CD4-positive, CD25-positive, alpha-beta regulatory T cell (primary cell): Measurements from ENCODE around the gene ESPN. TPM values are rescaled to one million over a fixed set of nuclear protein-coding genes. Genes with fewer than 3 reads are reported as not detected.
A peak's percentile ranks its signal among the peaks of the same experiment; 100 is the strongest.

Source experiments
- ATAC-seq, 2 donors: fragments of 150-1000 bp; cut with Tn5 transposase; one replicate each; pipeline ENCODE4 v1.10.0; 2021; ENCODE audit warnings: low read depth in 2 of 2, moderate number of reproducible peaks in 2 of 2, moderate library complexity in 1 of 2
- DNase-seq, 3 donors: peaks; one replicate each; pipeline versions ENCODE4 v3.0.0 to v3.0.0-alpha.2; 2012 to 2022; ENCODE audit warnings: mixed read lengths in 1 of 3
- H3K27ac ChIP-seq: one replicate; pipeline ENCODE4 v1.7.0; 2013; ENCODE audit warnings: mild to moderate bottlenecking, low read length; ENCODE audit not compliant: insufficient read depth, poor library complexity, severe bottlenecking
- H3K27me3 ChIP-seq: one replicate; pipeline ENCODE4 v1.7.0; 2013; ENCODE audit warnings: low read length; ENCODE audit not compliant: control insufficient read depth, insufficient read depth
- H3K36me3 ChIP-seq: one replicate; pipeline ENCODE4 v1.7.0; 2013; ENCODE audit warnings: mild to moderate bottlenecking, low read length, moderate library complexity; ENCODE audit not compliant: control insufficient read depth, insufficient read depth
- H3K4me1 ChIP-seq: 2 replicates; pipeline ENCODE4 v1.7.0; 2013; ENCODE audit warnings: mild to moderate bottlenecking, low read length; ENCODE audit not compliant: insufficient read depth, control insufficient read depth, poor library complexity, severe bottlenecking
- H3K4me3 ChIP-seq: one replicate; pipeline ENCODE4 v1.7.0; 2013; ENCODE audit warnings: low read depth, mild to moderate bottlenecking, low read length, moderate library complexity
- H3K9me3 ChIP-seq, 2 experiments: 1 replicate in 1 of 2; 2 replicates in 1 of 2; pipeline ENCODE4 v1.7.0; 2013; ENCODE audit warnings: low read length in 2 of 2, mild to moderate bottlenecking in 1 of 2, moderate library complexity in 1 of 2; ENCODE audit not compliant: control insufficient read depth in 2 of 2
- H3K27ac Mint-ChIP-seq, 3 donors: one replicate each; pipeline ENCODE4 v1.8.0; 2020 to 2022; ENCODE audit warnings: mild to moderate bottlenecking in 3 of 3, mixed read lengths in 3 of 3, moderate library complexity in 2 of 3
- H3K27me3 Mint-ChIP-seq: one replicate; pipeline ENCODE4 v1.8.0; 2022; ENCODE audit warnings: mild to moderate bottlenecking, mixed read lengths
- H3K36me3 Mint-ChIP-seq: one replicate; pipeline ENCODE4 v1.8.0; 2020; ENCODE audit warnings: mixed read lengths
- H3K4me1 Mint-ChIP-seq, 4 donors: one replicate each; pipeline ENCODE4 v1.8.0; 2020 to 2022; ENCODE audit warnings: mixed read lengths in 4 of 4, mild to moderate bottlenecking in 1 of 4
- H3K4me3 Mint-ChIP-seq, 4 donors: one replicate each; pipeline ENCODE4 v1.8.0; 2020 to 2022; ENCODE audit warnings: mild to moderate bottlenecking in 4 of 4, mixed read lengths in 4 of 4, moderate library complexity in 3 of 4
- H3K9me3 Mint-ChIP-seq, 7 donors: one replicate each; pipeline ENCODE4 v1.8.0; 2020 to 2022; ENCODE audit warnings: mixed read lengths in 7 of 7, mild to moderate bottlenecking in 3 of 7, moderate library complexity in 2 of 7
- polyA plus RNA-seq, 4 donors: library from polyadenylated mRNA; unstranded; fragments of 300-500 nt; fragmentation: Illumina TruSeq; gene quantifications; one replicate each; pipeline ENCODE4 v1.2.3, GENCODE V29; 2021
- total RNA-seq: library from RNA; stranded (reverse); gene quantifications from one replicate; pipeline ENCODE4 v1.2.3, GENCODE V29; 2022

The ESPN gene
- total and polyA plus RNA-seq, 5 donors from 2014 or later, result 0.22 to 3.7 (median 0.23) TPM

- Histone ChIP-seq H3K4me1 (peaks cover 50% of the 10 kb centered on the region), H3K9me3 (no peaks in the 10 kb centered on the region), H3K27me3 (no peaks in the 10 kb centered on the region), H3K27ac (peak overlapping the region; percentile 97), H3K4me3 (no peak overlapping the region), H3K36me3 (peaks cover 15% of the 10 kb centered on the region)
- ATAC-seq (no peak), DNase-seq (no peak)
- H3K27ac Mint-ChIP-seq, result peak overlapping the region; percentile 64 to 85 (median 76)
- H3K27me3 Mint-ChIP-seq, result no peaks in the 10 kb centered on the region
- no peaks in the 10 kb centered on the region for H3K9me3 Mint-ChIP-seq
- peaks cover 14% of the 10 kb centered on the region for H3K36me3 Mint-ChIP-seq
- H3K4me1 Mint-ChIP-seq, result peaks cover 0 to 47% (median 19%) of the 10 kb centered on the region in 4 donors
- H3K4me3 Mint-ChIP-seq, result peak overlapping the region; percentile 79 to 98 (median 88)
Observed at GRCh38 chr1:6466751-6467150, 42.2 kb downstream of the ESPN start.

- DNase-seq, result no peak
- H3K27me3 Mint-ChIP-seq, result no peaks in the 10 kb centered on the region
- H3K4me3 Mint-ChIP-seq, result peak overlapping the region; percentile 79 to 98 (median 88)
- H3K27me3 ChIP-seq, result no peaks in the 10 kb centered on the region
- peaks cover 12% of the 10 kb centered on the region for H3K36me3 Mint-ChIP-seq
- ATAC-seq, result no peak
- peaks cover 0 to 42% (median 18%) of the 10 kb centered on the region in 4 donors for H3K4me1 Mint-ChIP-seq
- H3K27ac Mint-ChIP-seq, result peak overlapping the region in 1 of 3 donors; percentile 85
- H3K4me3 ChIP-seq, result no peak overlapping the region
- H3K9me3 Mint-ChIP-seq, result no peaks in the 10 kb centered on the region
- no peaks in the 10 kb centered on the region for H3K9me3 ChIP-seq
- peaks cover 45% of the 10 kb centered on the region for H3K4me1 ChIP-seq
- H3K27ac ChIP-seq, result no peak overlapping the region
- H3K36me3 ChIP-seq, result peaks cover 10% of the 10 kb centered on the region
Observed at GRCh38 chr1:6467224-6467623, 42.6 kb downstream of the ESPN start.

- Mint-ChIP-seq H3K9me3 (no peaks in the 10 kb centered on the region), H3K4me3 (peak overlapping the region in 3 of 4 donors; percentile 86 to 98 (median 97)), H3K27me3 (no peaks in the 10 kb centered on the region), H3K4me1 (peaks cover 0 to 34% (median 12%) of the 10 kb centered on the region in 4 donors), H3K27ac (no peak overlapping the region), H3K36me3 (peaks cover 7% of the 10 kb centered on the region)
- H3K9me3 ChIP-seq, result no peaks in the 10 kb centered on the region
- H3K27me3 ChIP-seq, result no peaks in the 10 kb centered on the region
- peaks cover 2% of the 10 kb centered on the region for H3K36me3 ChIP-seq
- no peak overlapping the region for H3K4me3 ChIP-seq
- DNase-seq (no peak), ATAC-seq (no peak)
- H3K4me1 ChIP-seq, result peaks cover 37% of the 10 kb centered on the region
- no peak overlapping the region for H3K27ac ChIP-seq
Observed at GRCh38 chr1:6467744-6468688, 43.4 kb downstream of the ESPN start.

GRCh38 chr1:6468729-6469461, 44.3 kb downstream of the ESPN start:
- Histone ChIP-seq H3K9me3 (no peaks in the 10 kb centered on the region), H3K27me3 (no peaks in the 10 kb centered on the region), H3K27ac (no peak overlapping the region), H3K4me3 (no peak overlapping the region), H3K4me1 (peaks cover 30% of the 10 kb centered on the region), H3K36me3 (no peaks in the 10 kb centered on the region)
- no peak overlapping the region for H3K27ac Mint-ChIP-seq
- H3K9me3 Mint-ChIP-seq, result no peaks in the 10 kb centered on the region
- H3K27me3 Mint-ChIP-seq, result no peaks in the 10 kb centered on the region
- H3K4me1 Mint-ChIP-seq, result peaks cover 0 to 25% (median 8%) of the 10 kb centered on the region in 4 donors
- peak overlapping the region in 3 of 4 donors; percentile 44 to 85 (median 59) for H3K4me3 Mint-ChIP-seq
- peaks cover 3% of the 10 kb centered on the region for H3K36me3 Mint-ChIP-seq
- no peak for ATAC-seq
- no peak for DNase-seq

GRCh38 chr1:6470132-6471085, 45.8 kb downstream of the ESPN start:
- H3K27ac Mint-ChIP-seq, result no peak overlapping the region
- DNase-seq (no peak), ATAC-seq (no peak)
- H3K36me3 ChIP-seq, result no peaks in the 10 kb centered on the region
- no peaks in the 10 kb centered on the region for H3K27me3 Mint-ChIP-seq
- peaks cover 19% of the 10 kb centered on the region for H3K4me1 ChIP-seq
- no peaks in the 10 kb centered on the region for H3K9me3 ChIP-seq
- peaks cover 0 to 16% (median 1%) of the 10 kb centered on the region in 4 donors for H3K4me1 Mint-ChIP-seq
- H3K36me3 Mint-ChIP-seq, result no peaks in the 10 kb centered on the region
- no peak overlapping the region for H3K4me3 ChIP-seq
- H3K4me3 Mint-ChIP-seq, result no peak overlapping the region
- H3K27ac ChIP-seq, result no peak overlapping the region
- no peaks in the 10 kb centered on the region for H3K9me3 Mint-ChIP-seq
- no peaks in the 10 kb centered on the region for H3K27me3 ChIP-seq

- Mint-ChIP-seq H3K36me3 (no peaks in the 10 kb centered on the region), H3K9me3 (no peaks in the 10 kb centered on the region), H3K4me3 (no peak overlapping the region), H3K27ac (no peak overlapping the region), H3K4me1 (peaks cover 0 to 19% (median 4%) of the 10 kb centered on the region in 4 donors), H3K27me3 (no peaks in the 10 kb centered on the region)
- ATAC-seq (no peak), DNase-seq (no peak)
- H3K4me3 ChIP-seq, result no peak overlapping the region
- no peaks in the 10 kb centered on the region for H3K36me3 ChIP-seq
- H3K4me1 ChIP-seq, result peaks cover 11% of the 10 kb centered on the region
- no peak overlapping the region for H3K27ac ChIP-seq
- H3K9me3 ChIP-seq, result no peaks in the 10 kb centered on the region
- no peaks in the 10 kb centered on the region for H3K27me3 ChIP-seq
Observed at GRCh38 chr1:6471086-6471969, 46.8 kb downstream of the ESPN start.
